GM23338 (cell line): ENCODE results near the gene PPP1R3G.

Source experiments
- CREB1 ChIP-seq: fragments of 250-450 bp; sonication (Bioruptor Pico); IDR thresholded peaks from 2 replicates; pipeline ENCODE4 v1.5.0; 2020; ENCODE audit warnings: low read depth, mild to moderate bottlenecking, moderate library complexity
- EZH2 ChIP-seq: fragments of 200-600 bp; sonication (generic); IDR thresholded peaks from one replicate; pipeline ENCODE4 v1.8.0; 2017; ENCODE audit warnings: antibody characterized with exemption, mild to moderate bottlenecking, low read depth; ENCODE audit not compliant: unreplicated experiment
- EZH2phosphoT487 ChIP-seq: fragments of 200-600 bp; sonication (generic); IDR thresholded peaks from one replicate; pipeline ENCODE4 v1.8.1; 2018; ENCODE audit warnings: antibody characterized with exemption; ENCODE audit not compliant: unreplicated experiment
- JUNB ChIP-seq: IDR thresholded peaks from one replicate; pipeline ENCODE4 v1.6.1; 2016; ENCODE audit warnings: antibody characterized with exemption; ENCODE audit not compliant: unreplicated experiment
- NANOG ChIP-seq: IDR thresholded peaks from 2 replicates; pipeline ENCODE4 v1.6.1; 2016; ENCODE audit warnings: antibody characterized with exemption, borderline replicate concordance
- POLR2AphosphoS5 ChIP-seq: IDR thresholded peaks from 2 replicates; pipeline ENCODE4 v1.6.1; 2016; ENCODE audit warnings: antibody characterized with exemption, low read depth
- STAT1 ChIP-seq: IDR thresholded peaks from one replicate; pipeline ENCODE4 v1.6.1; 2016; ENCODE audit warnings: antibody characterized with exemption; ENCODE audit not compliant: unreplicated experiment
- ZNF114 ChIP-seq: fragments of 250-450 bp; sonication (Bioruptor Pico); IDR thresholded peaks from 2 replicates; pipeline ENCODE4 v1.5.0; 2020; ENCODE audit warnings: mild to moderate bottlenecking, moderate library complexity
- ZNF331 ChIP-seq: fragments of 250-450 bp; sonication (Bioruptor Pico); IDR thresholded peaks from 2 replicates; pipeline ENCODE4 v1.5.0; 2020; ENCODE audit warnings: low read depth, mild to moderate bottlenecking, moderate library complexity
- TF ChIP-seq, protein P1 (sequence below), 2 experiments: fragments of 200-600 bp in 1 of 2; sonication (generic) in 1 of 2; conservative IDR thresholded peaks; 2 replicates each; pipeline versions ENCODE4 v1.5.1 to v1.6.1; 2016 to 2017; ENCODE audit warnings: antibody characterized with exemption in 2 of 2, low read depth in 2 of 2, mild to moderate bottlenecking in 2 of 2, moderate library complexity in 1 of 2
- TF ChIP-seq, protein P2 (sequence below): IDR thresholded peaks from one replicate; pipeline ENCODE4 v1.6.1; 2018; ENCODE audit warnings: antibody characterized with exemption; ENCODE audit not compliant: unreplicated experiment

DNA sequence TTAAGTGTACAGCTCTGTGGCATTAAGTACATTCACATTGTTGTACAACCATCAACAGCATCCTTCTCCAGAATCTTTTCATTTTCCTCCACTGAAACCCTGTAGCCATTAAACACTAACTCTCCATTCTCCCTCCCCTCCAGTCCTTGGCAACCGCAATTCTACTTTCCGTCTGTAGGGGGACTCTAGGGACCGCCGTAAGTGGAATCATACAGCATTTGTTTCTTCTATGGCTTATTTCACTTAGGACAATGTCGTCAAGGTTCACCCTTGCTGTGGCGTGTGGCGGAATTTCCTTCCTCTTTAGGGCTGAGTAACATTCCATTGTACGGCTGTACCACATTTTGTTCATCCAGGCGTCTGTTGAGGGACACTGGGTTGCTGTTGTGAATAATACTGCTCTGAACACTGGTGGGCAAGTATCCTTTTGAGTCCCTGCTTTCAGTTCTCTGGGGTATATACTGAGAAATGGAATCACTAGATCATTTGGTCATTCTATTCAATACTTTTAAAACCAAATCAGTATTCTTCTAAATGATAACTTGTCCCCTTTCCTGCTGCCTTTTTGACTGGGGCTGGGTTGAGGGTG, 50.7 kb downstream of the PPP1R3G start:
- TF ChIP-seq, protein P1, sequence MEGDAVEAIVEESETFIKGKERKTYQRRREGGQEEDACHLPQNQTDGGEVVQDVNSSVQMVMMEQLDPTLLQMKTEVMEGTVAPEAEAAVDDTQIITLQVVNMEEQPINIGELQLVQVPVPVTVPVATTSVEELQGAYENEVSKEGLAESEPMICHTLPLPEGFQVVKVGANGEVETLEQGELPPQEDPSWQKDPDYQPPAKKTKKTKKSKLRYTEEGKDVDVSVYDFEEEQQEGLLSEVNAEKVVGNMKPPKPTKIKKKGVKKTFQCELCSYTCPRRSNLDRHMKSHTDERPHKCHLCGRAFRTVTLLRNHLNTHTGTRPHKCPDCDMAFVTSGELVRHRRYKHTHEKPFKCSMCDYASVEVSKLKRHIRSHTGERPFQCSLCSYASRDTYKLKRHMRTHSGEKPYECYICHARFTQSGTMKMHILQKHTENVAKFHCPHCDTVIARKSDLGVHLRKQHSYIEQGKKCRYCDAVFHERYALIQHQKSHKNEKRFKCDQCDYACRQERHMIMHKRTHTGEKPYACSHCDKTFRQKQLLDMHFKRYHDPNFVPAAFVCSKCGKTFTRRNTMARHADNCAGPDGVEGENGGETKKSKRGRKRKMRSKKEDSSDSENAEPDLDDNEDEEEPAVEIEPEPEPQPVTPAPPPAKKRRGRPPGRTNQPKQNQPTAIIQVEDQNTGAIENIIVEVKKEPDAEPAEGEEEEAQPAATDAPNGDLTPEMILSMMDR (conservative IDR thresholded peaks at IDR 0.05; ENCODE audit: low read depth in 2 of 2), result peak; percentile 74 to 85
- TF ChIP-seq POLR2AphosphoS5, result no peak
- TF ChIP-seq EZH2phosphoT487, result no peak
- TF ChIP-seq, protein P2, sequence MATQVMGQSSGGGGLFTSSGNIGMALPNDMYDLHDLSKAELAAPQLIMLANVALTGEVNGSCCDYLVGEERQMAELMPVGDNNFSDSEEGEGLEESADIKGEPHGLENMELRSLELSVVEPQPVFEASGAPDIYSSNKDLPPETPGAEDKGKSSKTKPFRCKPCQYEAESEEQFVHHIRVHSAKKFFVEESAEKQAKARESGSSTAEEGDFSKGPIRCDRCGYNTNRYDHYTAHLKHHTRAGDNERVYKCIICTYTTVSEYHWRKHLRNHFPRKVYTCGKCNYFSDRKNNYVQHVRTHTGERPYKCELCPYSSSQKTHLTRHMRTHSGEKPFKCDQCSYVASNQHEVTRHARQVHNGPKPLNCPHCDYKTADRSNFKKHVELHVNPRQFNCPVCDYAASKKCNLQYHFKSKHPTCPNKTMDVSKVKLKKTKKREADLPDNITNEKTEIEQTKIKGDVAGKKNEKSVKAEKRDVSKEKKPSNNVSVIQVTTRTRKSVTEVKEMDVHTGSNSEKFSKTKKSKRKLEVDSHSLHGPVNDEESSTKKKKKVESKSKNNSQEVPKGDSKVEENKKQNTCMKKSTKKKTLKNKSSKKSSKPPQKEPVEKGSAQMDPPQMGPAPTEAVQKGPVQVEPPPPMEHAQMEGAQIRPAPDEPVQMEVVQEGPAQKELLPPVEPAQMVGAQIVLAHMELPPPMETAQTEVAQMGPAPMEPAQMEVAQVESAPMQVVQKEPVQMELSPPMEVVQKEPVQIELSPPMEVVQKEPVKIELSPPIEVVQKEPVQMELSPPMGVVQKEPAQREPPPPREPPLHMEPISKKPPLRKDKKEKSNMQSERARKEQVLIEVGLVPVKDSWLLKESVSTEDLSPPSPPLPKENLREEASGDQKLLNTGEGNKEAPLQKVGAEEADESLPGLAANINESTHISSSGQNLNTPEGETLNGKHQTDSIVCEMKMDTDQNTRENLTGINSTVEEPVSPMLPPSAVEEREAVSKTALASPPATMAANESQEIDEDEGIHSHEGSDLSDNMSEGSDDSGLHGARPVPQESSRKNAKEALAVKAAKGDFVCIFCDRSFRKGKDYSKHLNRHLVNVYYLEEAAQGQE, result no peak
- no peak for TF ChIP-seq NANOG
- TF ChIP-seq EZH2, result no peak
- no peak for TF ChIP-seq JUNB
- no peak for TF ChIP-seq CREB1 (CRISPR knock-in tag)
- TF ChIP-seq ZNF331 (CRISPR knock-in tag), result no peak
- TF ChIP-seq ZNF114, result no peak
- no peak for TF ChIP-seq STAT1
